ENCODE data around the gene GCM1.

The GCM1 gene

GRCh38 chr6:53119349-53119748 is 29.3 kb downstream of the GCM1 start:
- no peak for TF ChIP-seq CTCF (IDR thresholded peaks at IDR 0.05; ENCODE audit: extremely low read depth, missing control alignments)
- no peak for DNase-seq (ENCODE audit: low spot score)

GRCh38 chr6:53115741-53116140 is 32.9 kb downstream of the GCM1 start:
- no peak for DNase-seq (ENCODE audit: low spot score)
- TF ChIP-seq CTCF (IDR thresholded peaks at IDR 0.05; ENCODE audit: extremely low read depth, missing control alignments) = no peak

- no peak for TF ChIP-seq CTCF (IDR thresholded peaks at IDR 0.05; ENCODE audit: extremely low read depth, missing control alignments)
- DNase-seq (ENCODE audit: low spot score) = no peak
These were observed 33.5 kb downstream of the GCM1 start for GRCh38 chr6:53115113-53115512.

GRCh38 chr6:53113742-53114141 is 34.9 kb downstream of the GCM1 start:
- no peak for TF ChIP-seq CTCF (IDR thresholded peaks at IDR 0.05; ENCODE audit: extremely low read depth, missing control alignments)

GRCh38 chr6:53112871-53113270 is 35.8 kb downstream of the GCM1 start:
- DNase-seq (ENCODE audit: low spot score) = no peak
- no peak for TF ChIP-seq CTCF (IDR thresholded peaks at IDR 0.05; ENCODE audit: extremely low read depth, missing control alignments)

More at GRCh38 chr6:53113742-53114141, 34.9 kb downstream of the GCM1 start:
- no peak for DNase-seq (ENCODE audit: low spot score)

- no peak for DNase-seq (ENCODE audit: low spot score)
- no peak for TF ChIP-seq CTCF (IDR thresholded peaks at IDR 0.05; ENCODE audit: extremely low read depth, missing control alignments)
These were observed 36.2 kb downstream of the GCM1 start for GRCh38 chr6:53112404-53112803.

GRCh38 chr6:53111865-53112264 is 36.8 kb downstream of the GCM1 start:
- DNase-seq (ENCODE audit: low spot score) = no peak
- no peak for TF ChIP-seq CTCF (IDR thresholded peaks at IDR 0.05; ENCODE audit: extremely low read depth, missing control alignments)
